GM21367 (cell line): ENCODE data around the gene CDK9.
A peak's percentile ranks its signal among the peaks of the same experiment; 100 is the strongest.
"Not testable (repeated sequence)": the region's sequence is repeated elsewhere in the genome, so short reads cannot be mapped to it uniquely, and the experiment has no call there.

Source experiments
- ATAC-seq: cut with Tn5 transposase; IDR thresholded peaks from one replicate; pipeline ENCODE4 v1.9.1; 2021; ENCODE audit not compliant: unreplicated experiment

Gene CDK9

GRCh38 chr9:127785933-127786772 is at the start of gene CDK9:
CDK9 (plus strand) TSS chr9:127786034; CDS start chr9:127786149, 115 bp downstream.
- peak; percentile 39 for ATAC-seq

- ATAC-seq: no peak
These were observed 47.2 kb upstream of the CDK9 start for GRCh38 chr9:127738666-127739065.

GRCh38 chr9:127739614-127740330 is 46.1 kb upstream of the CDK9 start:
- no peak for ATAC-seq

GRCh38 chr9:127741831-127742434 is 43.9 kb upstream of the CDK9 start:
- no peak for ATAC-seq

- no peak for ATAC-seq
These were observed 43.3 kb upstream of the CDK9 start for GRCh38 chr9:127742435-127743088.

GRCh38 chr9:127744398-127745110 is 41.3 kb upstream of the CDK9 start:
- ATAC-seq: no peak

- ATAC-seq: no peak
These were observed 38.8 kb upstream of the CDK9 start for GRCh38 chr9:127746959-127747569.

- ATAC-seq: no peak
These were observed 36.6 kb upstream of the CDK9 start for GRCh38 chr9:127749090-127749787.

GRCh38 chr9:127751269-127752054 is 34.4 kb upstream of the CDK9 start:
- no peak for ATAC-seq

GRCh38 chr9:127753148-127753547 is 32.7 kb upstream of the CDK9 start:
- ATAC-seq: no peak

- no peak for ATAC-seq
These were observed 32.2 kb upstream of the CDK9 start for GRCh38 chr9:127753622-127754021.

GRCh38 chr9:127754099-127755060 is 31.5 kb upstream of the CDK9 start:
- ATAC-seq: no peak

GRCh38 chr9:127755061-127756060 is 30.5 kb upstream of the CDK9 start:
- no peak for ATAC-seq

- no peak for ATAC-seq
These were observed 29.6 kb upstream of the CDK9 start for GRCh38 chr9:127756233-127756632.

GRCh38 chr9:127756776-127757175 is 29.1 kb upstream of the CDK9 start:
- not testable (repeated sequence) for ATAC-seq

GRCh38 chr9:127758843-127759242 is 27.0 kb upstream of the CDK9 start:
- ATAC-seq: no peak
